Hindlimb muscle (tissue), 1 donor: ENCODE data around the gene KDM4C. TPM values are rescaled to one million over a fixed set of nuclear protein-coding genes. Genes with fewer than 3 reads are reported as not detected.
A peak's percentile ranks its signal among the peaks of the same experiment; 100 is the strongest.

Source experiments
- DNase-seq: peaks from one replicate; pipeline ENCODE4 v3.0.0-alpha.2; 2013
- polyA plus RNA-seq: library from polyadenylated mRNA; unstranded; fragments of 120-200 nt; gene quantifications from one replicate; pipeline ENCODE4 v1.2.1, GENCODE V29; 2013; ENCODE audit not compliant: insufficient read length

Gene KDM4C
- polyA plus RNA-seq, 1 donor: 14.2 TPM

DNA sequence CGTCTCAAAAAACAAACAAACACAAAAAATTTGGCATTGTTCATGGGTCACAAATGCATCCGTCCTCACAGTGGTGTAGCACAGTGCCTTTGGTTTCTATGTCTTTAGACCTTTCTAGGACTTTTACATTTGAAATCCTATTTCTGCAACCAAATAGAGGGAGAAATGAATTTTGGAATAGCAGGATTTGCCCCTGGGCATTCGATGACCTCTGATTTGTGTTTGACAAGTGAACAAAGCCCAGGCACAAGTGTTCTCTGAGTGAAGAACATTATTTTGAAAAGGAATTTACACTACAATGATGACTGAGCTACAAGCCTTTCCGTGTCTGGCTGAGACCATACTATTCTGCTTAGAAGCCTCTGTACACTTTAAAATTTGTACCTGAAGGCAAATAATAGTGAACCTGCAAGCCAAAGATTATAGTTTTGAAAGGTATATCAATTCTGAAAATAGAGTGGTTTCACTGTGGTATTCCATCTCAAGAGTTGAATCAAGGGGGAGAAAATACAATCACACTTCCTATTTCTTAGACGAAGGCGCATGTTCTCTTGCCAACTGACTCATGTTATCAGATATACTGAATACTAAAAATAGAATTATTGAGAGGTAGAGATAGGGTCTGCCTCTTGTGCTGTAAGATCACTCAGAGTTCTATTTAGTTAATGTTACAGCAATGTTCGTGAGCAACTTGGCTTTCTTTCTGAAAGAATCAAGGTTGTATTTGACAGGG lies 297.6 kb downstream of the KDM4C start:
- DNase-seq: no peak

DNA sequence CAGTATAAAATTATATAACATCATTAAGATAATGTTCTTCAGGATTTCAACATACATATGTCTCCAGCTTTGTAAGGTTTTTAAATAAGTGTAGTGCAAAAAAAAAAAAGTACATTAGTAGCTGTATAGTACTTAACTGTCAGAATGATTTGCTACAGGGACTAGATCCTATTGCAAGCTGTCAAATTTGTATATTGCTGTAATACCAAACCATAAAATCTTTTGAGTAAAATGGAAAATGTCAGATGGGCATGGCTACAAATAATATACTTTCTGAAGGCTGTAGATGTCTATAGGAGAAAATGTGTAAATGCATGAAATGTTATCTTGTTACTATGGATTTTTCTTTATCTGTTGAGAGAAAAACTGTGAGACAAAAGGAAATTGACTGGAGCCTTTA lies 298.5 kb downstream of the KDM4C start:
- DNase-seq: no peak

DNA sequence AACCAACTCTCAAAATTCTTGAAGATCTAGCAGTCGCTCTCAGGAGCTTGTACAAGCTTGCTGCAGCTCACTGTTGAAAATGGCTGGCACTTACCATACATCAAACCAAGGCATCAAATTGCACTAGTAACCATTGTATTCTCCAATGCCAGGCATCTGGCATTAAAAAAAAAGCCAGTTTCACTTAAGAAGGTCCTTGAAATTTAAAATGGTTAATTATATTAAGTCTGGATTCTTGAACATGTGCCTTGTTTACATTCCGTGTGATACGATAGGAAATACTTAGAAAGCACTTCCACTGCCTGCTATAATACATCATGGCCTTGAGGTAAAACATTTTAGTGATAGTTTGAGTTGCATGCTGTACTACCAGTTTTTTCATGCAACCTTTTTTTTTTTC lies 300.7 kb downstream of the KDM4C start:
- DNase-seq: no peak

DNA sequence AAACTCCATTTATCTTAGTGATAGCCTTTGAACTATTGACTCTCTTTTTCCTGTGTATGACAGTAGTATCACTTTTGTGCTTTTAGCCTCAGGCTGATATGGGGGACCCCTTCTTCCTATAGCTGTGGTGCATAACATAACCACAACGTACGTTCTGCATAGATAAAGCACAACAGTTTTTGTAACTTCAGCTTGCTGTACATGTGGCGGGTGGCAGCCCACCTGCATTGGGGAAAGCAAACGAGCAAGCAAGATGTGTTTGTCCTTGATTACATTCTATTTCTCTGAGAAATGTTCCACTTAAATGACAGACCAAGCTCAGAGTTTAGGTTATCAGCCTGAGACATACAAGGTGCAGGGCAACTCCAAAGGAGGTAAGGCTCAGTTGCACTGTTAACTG lies 309.4 kb downstream of the KDM4C start:
- no peak for DNase-seq

DNA sequence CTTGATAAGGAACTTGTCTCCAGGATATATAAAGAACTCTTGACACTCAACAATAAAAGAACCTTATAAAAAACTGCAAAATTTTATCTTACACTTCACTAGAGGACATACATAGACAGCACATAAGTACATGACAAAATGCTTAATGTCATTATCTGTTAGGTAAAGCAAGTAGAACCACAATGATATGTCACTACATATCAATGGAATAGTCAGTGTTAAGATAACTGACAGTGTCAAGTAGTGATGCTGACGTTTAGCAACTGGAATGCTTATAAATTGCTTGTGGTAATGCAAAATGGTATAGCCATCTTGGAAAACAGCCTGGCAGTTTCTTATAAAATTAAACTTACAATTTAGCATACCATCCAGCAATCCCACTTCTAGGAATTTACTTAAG lies 314.1 kb downstream of the KDM4C start:
- no peak for DNase-seq

DNA sequence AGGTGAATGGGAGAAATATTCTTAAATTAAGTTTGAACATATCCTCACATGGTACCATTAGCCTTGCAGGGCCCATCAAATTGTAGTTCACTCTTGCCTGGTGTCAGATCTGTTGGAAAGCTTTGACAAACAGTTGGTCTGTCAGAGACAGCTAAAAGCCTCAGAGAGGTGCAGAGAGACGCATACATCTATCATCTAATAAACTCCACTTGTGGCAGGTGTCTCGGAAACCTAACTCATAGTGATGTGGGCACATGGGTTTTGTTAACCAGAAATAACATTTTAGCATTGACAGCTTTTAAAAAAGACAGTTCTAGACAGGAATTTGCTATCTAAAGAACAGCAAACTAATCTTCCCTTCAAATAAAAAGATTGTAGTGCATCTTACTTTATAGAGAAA lies 315.9 kb downstream of the KDM4C start:
- DNase-seq: no peak

DNA sequence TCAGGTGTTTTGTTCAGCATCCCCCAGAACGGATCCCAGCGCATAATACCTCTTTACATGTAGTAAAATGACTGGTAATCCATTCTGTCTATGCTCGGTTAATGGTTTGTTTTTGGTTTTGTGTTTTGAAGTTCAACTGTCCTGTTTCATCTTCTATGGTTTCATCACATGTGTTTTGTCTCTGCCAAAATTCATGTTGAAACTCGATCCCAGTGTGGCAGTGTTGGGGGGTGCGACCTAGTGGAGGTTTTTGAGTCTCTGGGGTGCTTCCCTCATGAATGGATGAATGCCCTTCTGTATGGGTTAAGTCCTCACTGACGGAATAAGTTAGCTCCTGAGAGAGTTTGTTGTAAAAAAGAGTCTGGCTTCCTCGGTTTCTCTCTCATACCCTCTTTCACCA lies 317.4 kb downstream of the KDM4C start:
- DNase-seq: no peak

DNA sequence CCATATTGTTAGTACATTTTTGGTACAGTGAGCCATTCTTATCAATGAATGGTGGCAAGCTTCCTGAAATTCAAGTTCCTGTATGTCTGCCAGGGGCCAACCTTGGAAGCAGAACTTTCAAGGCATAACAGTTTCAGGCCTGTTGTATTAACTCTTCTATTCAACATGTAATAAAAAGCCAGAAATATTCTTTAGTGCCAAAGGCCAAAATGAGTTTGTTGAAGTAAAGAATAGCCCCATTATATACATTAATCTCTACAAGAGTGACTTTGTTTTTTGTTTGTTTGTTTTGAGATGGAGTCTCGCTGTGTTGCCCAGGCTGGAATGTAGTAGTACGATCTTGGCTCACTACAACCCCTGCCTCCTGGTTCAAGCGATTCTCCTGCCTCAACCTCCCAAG lies 321.3 kb downstream of the KDM4C start:
- DNase-seq: no peak

DNA sequence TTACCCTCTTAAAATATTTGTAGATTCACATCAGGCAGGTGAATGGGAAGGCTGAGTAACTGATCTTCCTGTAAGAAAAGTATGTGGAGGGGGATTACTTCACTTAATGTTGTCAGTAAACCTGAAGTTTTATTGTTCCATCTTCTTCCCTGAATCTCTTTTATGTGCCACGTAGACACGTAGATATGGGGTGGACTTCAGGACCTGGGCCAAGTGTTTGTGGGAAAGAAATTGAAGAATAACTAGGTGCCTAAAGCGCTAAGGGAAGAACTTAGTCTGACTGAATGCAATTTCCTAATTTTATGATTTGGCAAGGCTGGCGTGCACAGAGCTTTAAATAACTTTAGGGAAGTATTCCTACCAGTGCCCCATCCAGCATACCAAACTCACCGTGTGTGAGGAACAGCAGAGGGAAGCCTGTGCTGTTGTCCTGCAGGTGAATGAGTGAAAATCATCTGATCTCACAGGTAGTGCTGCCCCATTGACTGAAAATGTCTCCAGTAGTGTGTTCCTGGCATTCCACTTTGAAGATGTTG lies 323.4 kb downstream of the KDM4C start:
- no peak for DNase-seq

DNA sequence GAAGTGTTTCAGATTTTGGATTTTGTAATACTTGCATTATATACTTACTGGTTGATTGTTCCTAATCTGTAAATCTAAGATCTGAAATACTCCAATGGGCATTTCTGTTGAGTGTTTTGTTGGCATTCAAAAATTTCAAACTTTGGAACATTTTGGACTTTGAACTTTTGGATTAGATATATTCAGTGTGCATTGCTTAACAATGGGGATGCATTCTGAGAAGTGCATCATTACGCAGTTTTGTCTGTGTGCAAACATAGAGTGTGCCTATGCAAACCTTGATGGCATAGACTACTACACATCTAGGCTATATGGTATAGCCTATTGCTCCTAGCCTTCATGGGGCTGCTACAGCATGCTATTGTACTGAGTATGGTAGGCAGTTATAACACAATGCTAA lies 325.4 kb downstream of the KDM4C start:
- DNase-seq: no peak

DNA sequence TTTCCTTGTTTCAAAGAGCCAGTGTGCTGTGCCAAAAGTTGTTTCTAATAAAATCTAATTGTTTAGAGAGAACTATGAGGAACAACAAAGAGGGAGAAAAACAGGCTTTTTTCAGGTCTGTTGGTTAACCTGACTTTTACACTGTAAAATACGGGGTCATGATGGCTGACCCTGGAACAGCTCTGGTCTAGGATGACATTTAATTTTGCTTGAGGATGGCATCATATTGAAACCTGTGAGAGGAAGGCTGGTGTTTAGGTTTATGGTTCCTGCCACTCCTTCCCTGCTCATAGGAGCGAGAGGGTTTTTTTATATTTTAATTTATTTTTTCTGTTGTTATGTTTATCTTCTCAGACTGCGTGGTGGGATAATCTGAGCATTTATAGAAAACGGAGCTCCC lies 327.6 kb downstream of the KDM4C start:
- DNase-seq: no peak

DNA sequence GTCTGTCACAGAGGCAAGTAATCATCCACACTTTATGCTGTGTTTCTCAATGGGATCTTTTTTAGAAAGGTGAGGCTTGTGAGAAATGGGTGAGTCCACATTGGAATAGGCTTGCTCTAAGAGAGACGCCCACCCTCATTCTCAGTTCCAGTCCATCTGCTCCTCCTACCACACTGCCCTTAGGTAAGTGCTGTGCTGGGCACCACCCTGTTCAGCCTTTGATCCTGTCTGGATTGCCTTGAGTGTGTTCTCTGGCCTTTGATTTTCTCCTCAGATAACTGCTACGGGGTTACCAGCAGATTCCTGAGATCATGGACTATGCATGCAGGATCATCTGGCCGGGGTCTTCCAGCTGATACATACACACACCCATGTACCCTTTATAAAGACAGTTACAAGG lies 328.6 kb downstream of the KDM4C start:
- no peak for DNase-seq

DNA sequence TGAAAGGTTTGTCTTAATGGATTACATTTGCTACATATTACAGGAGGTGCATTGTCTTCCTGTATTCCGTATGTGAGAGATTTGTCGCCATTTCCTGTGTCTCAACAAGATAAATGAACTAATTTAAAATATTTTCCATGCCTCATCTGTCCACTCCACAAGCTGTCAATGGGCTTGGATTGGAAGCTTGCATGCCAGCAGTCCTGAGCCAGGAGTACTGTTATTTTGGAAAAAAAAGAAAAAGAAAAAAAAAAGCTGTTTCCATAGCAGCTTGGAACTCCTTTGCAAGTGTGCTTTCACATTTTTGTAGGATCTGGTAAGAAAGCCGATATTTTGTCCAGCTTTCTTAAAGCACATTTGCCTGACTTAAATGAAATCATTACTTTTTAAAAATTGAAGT lies 330.8 kb downstream of the KDM4C start:
- DNase-seq: peak; percentile 69

DNA sequence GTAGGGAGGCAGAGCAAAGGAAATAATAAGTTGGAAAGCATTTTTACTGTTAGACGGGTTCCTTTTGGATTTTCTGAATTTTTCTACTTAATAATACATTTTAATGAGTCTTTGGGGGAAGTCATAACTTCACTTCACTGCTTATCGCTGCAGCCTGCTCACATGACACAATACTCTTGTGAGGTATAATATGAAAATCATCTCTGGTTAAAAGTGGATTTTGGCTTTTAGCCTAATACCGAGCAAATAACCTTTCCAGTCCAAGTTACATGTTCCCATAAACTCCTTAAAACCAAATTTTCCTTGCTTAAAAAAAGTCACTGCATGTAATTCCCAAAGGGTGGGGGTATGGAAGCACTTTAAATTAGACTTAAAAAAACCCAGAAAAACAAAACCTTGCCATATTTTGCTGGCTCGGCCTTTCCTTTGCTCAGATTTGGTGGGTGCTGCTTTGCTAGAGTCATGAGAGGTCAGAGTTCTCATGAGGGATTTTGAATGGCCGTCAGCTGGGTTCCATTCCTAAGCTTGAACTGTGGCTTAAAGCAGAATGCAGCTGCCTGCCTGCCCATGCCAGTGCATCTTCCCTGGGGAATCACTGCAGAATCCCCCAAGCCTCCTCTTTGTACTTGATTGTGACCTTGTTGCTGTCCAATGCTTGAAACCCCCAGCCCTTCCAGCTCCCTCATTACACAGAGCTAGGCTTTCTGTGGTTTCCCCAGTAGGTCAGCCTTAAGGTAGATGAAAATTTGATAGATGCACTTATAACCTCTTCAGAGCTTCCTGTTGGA lies 331.8 kb downstream of the KDM4C start:
- DNase-seq: no peak

DNA sequence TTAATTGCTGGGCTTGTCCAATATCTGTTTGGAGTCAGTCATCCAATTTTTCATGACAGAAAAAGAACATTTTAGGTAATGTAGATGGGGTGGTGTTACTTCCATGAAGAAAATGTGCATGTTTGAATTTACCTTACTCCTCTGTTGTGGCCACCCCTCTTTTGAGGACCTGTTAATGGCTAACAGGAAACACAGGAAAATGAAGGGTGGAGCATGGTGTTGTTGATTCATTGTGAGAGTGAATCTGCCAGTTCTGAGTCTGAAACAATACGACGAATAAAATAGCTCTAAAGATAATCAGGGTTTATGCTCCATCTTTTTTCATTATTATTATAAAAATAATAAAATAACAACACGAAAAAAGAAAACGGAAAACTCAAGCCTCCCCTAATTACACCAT lies 335.3 kb downstream of the KDM4C start:
- no peak for DNase-seq

DNA sequence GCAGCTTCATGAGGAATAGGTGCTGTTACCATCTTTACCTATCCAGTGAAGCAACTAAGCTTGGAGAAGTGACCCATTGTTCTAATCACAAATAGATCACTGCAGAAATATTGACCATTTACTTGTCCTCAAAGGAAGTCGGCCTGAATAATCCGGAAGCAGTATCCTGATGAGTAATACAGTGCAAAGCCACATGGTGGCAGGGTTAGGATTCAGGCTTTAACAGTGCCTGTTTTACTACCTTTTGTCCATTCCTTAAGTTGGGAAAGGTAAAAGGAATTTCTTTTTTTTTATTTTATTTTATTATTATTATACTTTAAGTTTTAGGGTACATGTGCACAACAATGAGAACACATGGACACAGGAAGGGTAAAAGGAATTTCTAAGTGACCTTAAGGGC lies 336.3 kb downstream of the KDM4C start:
- DNase-seq: no peak

DNA sequence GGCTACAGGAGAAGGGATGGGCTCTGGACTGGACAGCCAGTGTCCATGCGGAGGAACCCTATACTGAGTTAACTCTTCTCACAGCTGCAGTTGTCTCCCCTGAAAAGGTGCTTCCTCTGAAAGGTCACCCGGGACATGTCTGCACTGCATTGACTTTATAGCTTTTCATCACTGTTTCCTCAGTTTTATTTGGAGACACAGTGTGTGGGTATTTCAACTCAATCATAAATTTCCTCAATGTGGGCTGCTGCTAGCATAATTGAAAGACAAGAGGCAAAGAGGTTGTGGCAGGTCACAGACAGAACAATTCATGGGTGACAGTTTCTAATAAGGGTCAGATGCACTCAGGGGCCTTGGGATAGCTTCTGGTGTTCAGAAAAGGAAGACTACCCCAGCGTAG lies 336.8 kb downstream of the KDM4C start:
- DNase-seq: no peak

DNA sequence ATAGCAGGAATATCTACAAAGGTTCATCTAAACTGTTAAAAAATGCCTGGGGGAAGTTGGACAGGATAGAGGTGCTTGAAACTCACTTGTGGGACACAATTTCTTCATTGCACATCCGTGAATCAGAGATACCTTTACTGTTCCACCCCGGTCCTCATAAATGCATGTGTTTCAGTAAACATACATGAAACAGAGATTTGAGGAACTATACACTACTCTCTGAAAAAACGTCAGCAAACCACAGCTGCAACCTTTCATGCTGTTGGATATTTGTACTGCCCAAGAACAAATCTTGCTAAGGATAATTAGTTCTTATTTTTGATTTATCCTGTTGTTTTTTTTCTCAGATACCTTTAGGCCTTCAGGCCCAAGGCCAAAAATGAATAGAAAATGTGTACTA lies 337.3 kb downstream of the KDM4C start:
- DNase-seq: no peak

DNA sequence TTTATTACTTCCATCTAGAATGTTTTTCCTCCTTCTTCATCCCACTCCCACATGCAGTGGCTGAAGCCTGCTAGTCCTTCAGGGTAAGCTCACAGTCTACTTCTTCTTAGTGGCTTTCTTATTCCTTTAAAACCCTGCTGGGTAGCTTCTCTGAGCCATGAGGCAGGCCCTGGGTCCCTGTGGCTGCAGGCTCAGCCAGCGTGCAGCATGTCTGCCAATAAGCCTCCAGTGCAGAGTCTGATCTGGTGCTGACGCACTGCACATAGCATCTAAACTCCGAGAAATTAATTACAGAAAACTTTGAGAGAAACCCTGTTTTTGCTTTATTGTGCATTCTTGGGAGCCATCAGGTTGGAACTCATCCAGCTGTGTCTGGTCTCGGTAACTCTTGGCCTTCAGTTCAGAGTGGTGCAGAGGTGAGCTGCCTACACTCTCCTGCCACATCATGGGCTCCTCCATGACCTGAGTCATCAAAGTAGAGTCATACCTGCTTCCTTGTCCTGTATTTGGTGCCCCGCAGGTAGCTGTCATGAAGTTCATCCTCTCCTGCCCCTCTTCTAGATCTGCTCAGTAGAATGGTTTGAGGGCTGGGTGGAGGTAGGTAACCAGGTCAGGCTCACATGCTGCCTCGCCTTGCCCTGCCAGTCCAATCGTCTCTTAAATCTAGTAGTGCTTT lies 339.4 kb downstream of the KDM4C start:
- no peak for DNase-seq

DNA sequence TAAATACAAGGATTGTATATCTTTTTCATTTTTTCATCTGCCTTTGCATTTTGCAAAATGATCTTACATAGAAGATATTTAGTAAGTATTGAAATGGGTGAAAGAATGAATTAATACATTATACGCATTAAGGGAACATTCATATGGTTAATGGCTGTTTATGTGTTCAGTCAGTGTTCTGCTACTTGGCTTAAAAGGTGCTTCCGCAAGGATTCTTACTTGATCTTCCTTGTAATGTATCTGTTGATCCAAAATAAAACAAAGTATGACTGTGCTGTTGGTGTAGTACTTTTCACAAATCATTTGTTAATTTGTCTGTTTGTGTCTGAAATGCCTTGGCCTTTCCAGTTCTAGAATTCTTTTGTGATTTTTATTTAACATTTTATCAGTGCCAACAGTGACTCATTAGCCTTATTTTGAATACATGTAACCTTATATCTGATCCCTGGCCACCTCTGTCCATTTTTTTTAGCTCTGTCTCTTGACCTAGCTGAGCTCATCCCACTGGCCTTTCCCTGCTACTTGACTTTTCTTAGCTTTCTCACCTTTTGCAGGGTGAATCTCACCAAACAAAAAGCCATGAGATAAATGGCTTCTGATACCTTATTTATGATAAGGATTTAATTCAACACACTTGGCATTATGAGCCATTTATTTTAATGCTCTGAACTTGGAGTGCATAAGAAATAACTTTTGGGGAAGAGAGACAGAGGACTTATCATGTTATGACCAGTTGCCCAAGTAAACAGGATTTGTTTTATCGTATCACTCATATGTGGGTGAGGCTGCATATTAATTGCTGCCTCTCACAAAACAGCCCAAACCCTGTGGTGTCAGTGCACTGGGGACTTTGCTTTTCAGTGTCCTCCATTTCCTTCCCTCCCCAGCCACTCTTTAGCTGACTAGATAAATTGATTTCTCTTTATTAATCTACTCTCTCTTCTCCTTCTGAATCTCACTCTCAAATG lies 340.3 kb downstream of the KDM4C start:
- DNase-seq: no peak

DNA sequence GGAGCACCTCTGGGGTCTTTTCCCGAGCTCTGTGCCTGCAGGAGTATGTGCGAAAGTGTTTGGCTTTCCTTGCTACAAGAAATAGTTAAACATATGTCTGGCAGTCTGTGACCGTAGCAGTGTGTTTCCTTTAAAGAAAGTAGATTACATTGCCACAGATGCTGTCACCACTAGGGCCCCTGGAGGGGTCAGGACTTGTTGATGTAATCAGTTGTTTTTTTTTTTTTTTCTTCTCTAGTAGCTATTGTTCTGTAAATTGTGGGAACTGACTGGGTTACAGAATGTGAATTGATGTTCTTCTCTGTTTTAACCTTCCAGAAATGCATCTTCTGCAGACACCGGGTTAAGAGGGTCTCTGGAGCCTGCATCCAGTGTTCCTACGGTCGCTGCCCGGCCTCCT lies 345.6 kb downstream of the KDM4C start:
- DNase-seq: no peak

DNA sequence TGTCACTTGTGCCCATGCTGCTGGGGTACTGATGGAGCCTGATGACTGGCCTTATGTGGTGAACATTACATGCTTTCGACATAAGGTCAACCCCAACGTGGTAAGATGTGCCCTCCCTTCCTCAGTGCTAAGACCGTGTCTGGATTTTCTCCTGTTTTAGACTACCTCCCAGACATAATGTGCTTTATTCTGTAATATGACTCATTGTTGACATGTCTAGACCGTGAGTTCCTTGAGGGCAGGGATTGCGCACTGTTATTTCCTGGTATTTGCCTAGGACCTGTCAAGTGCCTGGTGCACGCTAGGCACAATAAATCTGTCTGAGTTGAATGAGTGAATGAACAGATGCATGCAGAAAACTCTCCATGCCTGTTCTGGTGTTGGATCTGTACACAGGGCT lies 346.0 kb downstream of the KDM4C start:
- DNase-seq: no peak
